ENCODE measurements around the gene FSTL4.

FSTL4 gene

DNA sequence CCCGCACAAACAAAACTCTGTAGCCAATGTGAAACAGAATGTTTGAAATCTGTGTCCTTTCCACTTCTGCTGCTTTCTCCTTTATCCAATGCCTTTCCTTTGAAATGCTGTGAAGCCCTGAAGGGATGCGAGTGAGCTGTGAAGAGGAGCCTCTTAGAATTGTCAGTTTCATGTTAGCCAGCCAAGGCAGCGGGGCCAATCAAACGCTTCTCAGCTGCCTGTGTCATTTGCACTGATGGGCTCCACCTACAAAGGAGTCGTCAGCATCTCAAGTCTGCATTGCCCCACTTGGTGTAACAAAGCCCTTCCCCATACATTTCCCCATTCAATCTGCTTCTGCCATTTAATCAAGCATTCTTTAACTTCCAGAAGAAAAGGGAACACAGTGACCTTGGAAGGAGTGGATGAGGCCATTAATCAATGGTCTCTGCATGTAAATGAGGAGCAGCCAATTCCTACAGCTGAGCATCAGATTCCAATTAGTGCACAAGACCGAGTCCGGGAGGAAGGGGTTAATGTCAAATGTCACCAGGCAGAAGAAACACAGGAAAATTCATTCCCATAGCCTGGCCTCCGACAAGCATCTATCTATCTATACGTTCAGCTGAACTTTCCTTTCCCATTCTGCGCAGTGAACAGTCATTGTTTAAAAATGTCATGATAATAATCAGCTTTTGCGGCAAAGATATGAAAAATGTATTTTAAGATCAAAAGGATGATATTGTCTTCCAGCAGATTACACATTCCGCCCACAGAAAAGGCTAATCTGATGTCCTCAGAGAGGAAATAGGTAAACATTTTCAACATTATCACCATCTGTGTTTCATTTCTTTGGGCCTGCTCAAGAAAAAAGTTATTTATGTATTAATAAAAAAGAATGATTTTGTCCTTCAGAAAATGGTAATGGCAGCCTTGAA is 154.6 kb downstream of the FSTL4 start:
- no peak for DNase-seq (ENCODE audit: extremely low read depth, low read depth)
- TF ChIP-seq, protein P1, sequence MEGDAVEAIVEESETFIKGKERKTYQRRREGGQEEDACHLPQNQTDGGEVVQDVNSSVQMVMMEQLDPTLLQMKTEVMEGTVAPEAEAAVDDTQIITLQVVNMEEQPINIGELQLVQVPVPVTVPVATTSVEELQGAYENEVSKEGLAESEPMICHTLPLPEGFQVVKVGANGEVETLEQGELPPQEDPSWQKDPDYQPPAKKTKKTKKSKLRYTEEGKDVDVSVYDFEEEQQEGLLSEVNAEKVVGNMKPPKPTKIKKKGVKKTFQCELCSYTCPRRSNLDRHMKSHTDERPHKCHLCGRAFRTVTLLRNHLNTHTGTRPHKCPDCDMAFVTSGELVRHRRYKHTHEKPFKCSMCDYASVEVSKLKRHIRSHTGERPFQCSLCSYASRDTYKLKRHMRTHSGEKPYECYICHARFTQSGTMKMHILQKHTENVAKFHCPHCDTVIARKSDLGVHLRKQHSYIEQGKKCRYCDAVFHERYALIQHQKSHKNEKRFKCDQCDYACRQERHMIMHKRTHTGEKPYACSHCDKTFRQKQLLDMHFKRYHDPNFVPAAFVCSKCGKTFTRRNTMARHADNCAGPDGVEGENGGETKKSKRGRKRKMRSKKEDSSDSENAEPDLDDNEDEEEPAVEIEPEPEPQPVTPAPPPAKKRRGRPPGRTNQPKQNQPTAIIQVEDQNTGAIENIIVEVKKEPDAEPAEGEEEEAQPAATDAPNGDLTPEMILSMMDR (IDR thresholded peaks at IDR 0.05; ENCODE audit: low read depth, low read length): no peak

DNA sequence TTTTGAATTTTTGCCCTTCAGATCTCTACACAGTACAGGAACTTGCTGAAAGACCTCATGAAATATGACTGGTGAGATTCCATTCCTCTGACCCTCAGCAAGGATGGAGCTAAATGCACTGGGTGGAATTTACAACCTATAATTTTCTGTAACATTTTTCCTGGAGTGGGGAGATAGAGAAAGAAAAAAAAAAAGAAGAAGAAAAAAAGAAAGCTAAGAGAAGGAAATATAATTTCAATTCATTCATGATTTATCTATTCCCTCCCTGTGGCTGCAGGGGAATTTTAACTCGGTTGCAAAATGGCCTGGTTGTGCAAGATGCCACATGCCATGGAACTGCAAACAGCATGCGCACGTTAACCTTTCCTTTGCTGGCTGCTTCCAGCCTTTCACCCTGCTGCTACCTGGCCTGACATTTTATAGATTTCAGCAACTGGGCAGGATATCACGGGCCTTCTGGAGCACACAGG is 155.4 kb downstream of the FSTL4 start:
- DNase-seq (ENCODE audit: extremely low read depth, low read depth): no peak
- TF ChIP-seq, protein P1 (IDR thresholded peaks at IDR 0.05; ENCODE audit: low read depth, low read length): no peak

DNA sequence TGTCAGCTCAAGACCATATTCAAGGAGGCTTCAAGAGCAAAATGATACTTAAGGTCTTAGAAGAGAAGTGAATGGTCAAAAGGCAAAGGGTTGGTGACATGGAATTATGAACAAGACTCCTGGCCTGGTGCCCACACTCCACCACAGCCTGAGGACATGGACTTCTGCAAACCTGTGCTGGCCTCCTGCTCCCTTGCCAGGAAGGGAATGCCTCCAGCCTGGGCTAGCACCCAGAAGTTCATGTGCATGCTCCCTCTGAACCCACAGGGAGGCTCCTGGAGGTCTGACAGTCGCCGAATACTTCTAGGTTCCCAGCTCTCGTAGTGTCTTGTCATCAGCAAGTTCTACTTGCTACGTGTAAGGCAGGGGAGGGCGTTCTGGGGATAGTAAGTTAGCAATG is 156.7 kb downstream of the FSTL4 start:
- DNase-seq (ENCODE audit: extremely low read depth, low read depth): no peak
- TF ChIP-seq, protein P1 (IDR thresholded peaks at IDR 0.05; ENCODE audit: low read depth, low read length): no peak

DNA sequence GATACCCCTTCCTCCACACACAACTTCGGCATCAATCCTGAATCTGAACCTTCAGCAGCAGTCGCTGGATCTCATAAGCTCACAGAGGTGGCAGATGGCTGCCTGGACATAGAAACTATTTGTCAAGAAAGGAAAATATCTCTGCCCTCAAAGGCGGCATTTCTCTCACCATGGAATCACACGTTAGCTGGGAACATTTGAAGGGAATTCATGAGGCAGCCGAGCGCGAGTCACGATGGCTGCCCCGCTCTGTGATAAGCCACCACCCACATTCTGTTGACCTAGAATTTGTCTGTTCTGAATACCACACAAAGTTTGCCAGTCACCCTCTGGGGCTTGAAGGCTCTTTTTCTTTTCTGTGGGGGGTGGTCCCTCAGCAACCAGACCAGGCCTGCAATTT is 157.9 kb downstream of the FSTL4 start:
- DNase-seq (ENCODE audit: extremely low read depth, low read depth): no peak
- TF ChIP-seq, protein P1 (IDR thresholded peaks at IDR 0.05; ENCODE audit: low read depth, low read length): no peak

DNA sequence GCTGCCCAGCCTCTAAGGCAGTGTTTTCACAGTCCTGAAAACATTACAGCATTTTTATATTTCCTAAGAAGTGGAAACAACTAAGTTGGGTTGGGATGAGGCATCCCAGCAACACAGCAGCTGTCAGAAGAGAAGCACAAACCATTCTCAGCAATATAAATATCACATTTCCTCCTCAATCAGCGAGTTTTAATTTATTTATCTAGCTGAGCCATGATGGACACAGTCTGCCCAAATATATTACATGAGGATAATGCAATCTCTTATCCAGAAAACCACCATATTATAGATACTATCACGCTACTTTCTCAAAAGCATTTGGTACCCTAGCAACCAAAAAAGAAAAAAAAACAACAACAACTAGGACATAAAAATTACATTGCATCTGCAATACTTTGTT is 158.5 kb downstream of the FSTL4 start:
- DNase-seq (ENCODE audit: extremely low read depth, low read depth): no peak
- TF ChIP-seq, protein P1 (IDR thresholded peaks at IDR 0.05; ENCODE audit: low read depth, low read length): no peak

DNA sequence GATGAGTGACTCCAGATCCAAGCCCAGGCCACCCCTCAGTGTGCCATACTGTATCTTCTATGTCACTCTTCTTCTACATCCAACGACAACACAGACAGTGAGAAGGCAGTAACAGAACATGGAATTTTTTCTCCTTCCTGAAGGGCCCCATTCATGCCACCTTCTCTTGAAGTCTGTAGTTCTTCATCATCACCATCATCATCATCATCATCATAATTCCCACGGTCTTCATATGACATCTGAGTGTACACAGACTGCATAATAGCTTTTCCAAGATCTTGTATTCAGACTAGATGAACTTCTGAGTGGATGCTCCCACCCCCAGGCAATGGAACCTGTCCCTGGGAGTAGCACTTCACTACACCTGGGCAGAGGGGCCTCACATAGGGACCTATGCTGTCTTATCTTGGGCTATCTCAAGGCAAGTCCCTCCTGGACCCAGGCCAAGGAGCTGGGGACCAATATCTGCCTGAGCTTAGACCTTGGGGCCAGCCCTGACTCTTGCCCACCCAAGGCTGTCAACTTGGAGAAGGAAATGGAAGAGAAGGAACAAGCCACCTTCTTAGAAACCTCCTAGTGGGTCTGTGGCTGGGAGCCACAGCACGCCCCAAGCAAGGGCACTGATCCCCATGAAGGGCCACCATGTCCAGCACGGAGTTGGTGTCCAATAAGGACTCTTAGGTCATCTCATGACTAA is 159.1 kb downstream of the FSTL4 start:
- TF ChIP-seq, protein P1 (IDR thresholded peaks at IDR 0.05; ENCODE audit: low read depth, low read length): no peak
- no peak for DNase-seq (ENCODE audit: extremely low read depth, low read depth)

DNA sequence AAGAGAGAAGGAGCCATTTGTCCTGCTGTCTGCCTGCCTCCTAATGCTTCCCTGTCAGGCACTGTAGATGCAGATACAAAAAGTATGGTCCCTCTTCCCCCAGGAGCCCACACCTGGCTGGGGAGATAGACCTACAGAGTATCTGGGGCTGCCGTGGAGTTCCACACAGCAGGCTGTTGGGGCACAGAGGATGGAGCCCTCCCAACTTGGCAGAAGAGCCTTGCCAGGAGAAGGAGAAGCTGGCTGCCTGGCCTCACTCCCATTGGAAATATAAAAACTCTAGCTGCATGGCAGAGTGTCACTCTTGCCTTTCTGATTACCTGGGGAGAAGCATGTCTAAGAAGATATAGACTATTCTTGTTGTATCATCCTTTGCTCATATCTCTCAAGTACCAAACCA is 160.4 kb downstream of the FSTL4 start:
- DNase-seq (ENCODE audit: extremely low read depth, low read depth): no peak
- TF ChIP-seq, protein P1 (IDR thresholded peaks at IDR 0.05; ENCODE audit: low read depth, low read length): no peak
